HS-27A (cell line): ENCODE results near the gene RTP4.
"Not testable (repeated sequence)": the region's sequence is repeated elsewhere in the genome, so short reads cannot be mapped to it uniquely, and the experiment has no call there.

ENCODE experiments used
- DNase-seq: peaks from one replicate; pipeline ENCODE4 v3.0.0-alpha.2; 2012; ENCODE audit warnings: low read depth, missing footprints

Gene RTP4

DNA sequence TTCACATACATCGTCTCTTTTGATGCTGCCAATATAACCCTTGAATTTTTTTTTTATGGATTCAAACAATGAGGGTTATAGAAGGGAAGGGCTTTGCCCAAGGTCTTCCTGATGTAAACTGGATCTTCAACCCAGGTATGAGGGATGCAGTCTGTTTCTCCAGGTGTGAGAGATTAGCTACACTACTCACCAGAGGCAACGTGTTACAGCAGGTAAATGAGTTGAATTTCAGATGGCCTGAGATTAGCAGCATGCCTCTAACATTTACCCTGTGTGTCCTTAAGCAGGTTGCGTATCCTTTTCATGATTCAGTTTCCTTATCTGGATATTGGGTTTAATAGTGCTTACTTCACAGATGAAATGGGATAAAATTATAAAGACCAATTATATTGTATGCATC lies 1.9 kb downstream of the RTP4 start:
- DNase-seq: no peak

DNA sequence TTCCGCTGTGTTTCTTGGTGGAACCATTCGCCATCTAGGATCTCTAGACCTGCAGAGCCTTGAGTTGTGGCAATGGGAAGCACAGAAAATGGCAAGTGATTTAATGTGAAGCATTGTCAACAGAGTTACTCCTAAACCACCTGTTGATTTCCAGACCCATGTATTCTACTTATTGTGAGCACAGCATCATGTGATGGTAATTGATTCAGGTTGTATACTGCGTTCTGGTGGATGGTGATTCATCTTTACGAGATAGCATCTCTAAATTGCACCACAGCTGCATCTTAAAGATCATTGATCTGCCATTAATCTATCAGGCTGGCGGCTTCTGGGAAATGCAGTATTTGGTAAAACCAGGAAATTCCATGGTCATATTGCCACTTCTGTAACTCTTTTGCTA lies 7.4 kb downstream of the RTP4 start:
- DNase-seq: no peak

GRCh38 chr3:187377842-187378241 lies 9.7 kb downstream of the RTP4 start:
- DNase-seq: no peak

DNA sequence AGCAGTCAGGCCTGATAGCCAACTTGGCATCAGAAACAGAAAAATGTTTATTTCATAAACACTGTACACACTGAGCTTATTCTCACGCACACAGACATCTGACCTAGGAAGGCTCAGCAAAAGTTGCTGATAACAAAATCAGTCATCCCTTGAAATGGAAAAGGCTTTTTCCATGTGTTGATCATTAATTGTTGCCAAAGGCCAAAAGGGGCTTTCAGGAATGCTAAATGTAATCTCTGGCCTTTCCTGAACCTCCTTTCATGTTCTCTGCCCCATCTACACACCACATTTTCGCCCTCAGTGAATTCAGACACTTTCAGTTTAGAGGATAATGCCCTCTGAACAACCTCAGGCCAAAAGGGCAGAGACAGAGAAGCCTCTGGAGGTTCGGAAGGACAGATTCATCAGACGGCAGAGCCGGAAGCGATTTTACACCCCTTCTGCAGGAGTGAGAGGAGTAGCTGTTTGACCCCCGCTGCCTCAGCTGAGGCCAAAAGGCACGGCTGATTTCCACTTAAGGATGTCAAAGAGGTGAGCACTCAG lies 14.5 kb downstream of the RTP4 start:
- DNase-seq: no peak

DNA sequence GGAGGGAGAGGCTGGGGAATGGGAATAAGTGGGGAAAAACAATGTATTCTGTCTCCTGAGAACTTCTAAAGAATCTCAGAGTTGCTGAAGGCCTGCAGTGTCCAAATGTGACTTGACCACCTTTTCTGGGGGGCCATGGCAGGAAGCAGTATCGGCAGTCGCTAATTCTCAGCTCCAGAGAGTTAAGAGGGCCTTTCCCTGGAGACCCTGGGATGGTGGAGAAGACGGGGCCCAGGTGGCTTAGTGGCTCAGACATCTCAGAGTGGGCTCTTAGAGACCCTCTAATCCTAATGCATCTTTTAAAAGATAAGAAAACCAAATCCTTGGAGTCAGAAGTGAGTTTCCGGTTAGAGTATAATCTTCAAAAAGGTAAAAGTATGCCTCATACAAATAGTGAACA lies 15.1 kb downstream of the RTP4 start:
- DNase-seq: no peak

- no peak for DNase-seq
These were observed 17.1 kb downstream of the RTP4 start for GRCh38 chr3:187385296-187385695.

- DNase-seq: no peak
These were observed 28.5 kb downstream of the RTP4 start for GRCh38 chr3:187396661-187397060.

- no peak for DNase-seq
These were observed 30.8 kb downstream of the RTP4 start for GRCh38 chr3:187398955-187399354.

DNA sequence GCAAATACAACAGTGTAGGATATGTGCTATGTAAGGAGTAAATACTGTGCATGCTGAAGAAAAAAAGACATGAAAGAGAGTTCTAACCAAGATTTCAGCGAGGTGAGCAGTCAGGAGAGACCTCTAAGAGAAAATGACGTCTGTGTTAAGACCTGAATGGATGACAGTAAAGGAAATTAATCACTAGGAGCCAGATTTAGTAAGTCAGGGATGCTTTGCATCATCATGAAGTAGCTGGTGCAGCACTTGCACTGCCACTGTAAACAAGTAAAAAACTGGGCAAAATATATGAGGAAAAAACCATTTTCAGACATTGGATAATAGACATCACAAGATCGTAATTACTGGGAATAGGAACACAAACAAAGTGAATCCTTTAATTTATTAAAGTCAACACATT lies 32.6 kb downstream of the RTP4 start:
- DNase-seq: no peak

GRCh38 chr3:187401856-187402255 lies 33.7 kb downstream of the RTP4 start:
- no peak for DNase-seq

- peak; percentile 80 for DNase-seq
These were observed 35.6 kb downstream of the RTP4 start for GRCh38 chr3:187403768-187404288.

- no peak for DNase-seq
These were observed 38.7 kb downstream of the RTP4 start for GRCh38 chr3:187406927-187407326.

GRCh38 chr3:187411991-187412781 lies 44.0 kb downstream of the RTP4 start:
- not testable (repeated sequence) for DNase-seq
